ENCODE results near the gene SORL1. TPM values are rescaled to one million over a fixed set of nuclear protein-coding genes. Genes with fewer than 3 reads are reported as not detected.

The SORL1 gene
- total and polyA plus RNA-seq, 2 of the 8 experiments (the other 6 are each of a cell fraction or from before 2014, with no cell fraction given), result 38.1 to 65.5 TPM

- CTCF ChIA-PET (ENCODE audit: partially characterized antibody), result interaction anchor here (1.0 to 2.2 kb wide), 6 partner anchors 9 to 223 kb away, joined by 3 to 7 read pairs (median 4); no protein-coding TSS in a partner anchor
- POLR2A ChIA-PET (ENCODE audit: partially characterized antibody), result no interaction called here
- H4K5ac ChIP-seq (ENCODE audit: insufficient read length, low read depth, low read length), result no peak overlapping the region
- no peak for TF ChIP-seq RXRA (IDR thresholded peaks at IDR 0.05; ENCODE audit: insufficient read depth, low read depth, low read length)
- TF ChIP-seq JUN (IDR thresholded peaks at IDR 0.05; ENCODE audit: low read depth, low read length), result no peak
- no peak for TF ChIP-seq SIN3A (conservative IDR thresholded peaks at IDR 0.05 in 1 of 2, IDR thresholded peaks at IDR 0.05 in 1 of 2; ENCODE audit: low read depth in 1 of 2, low read length in 2 of 2)
- no peak for TF ChIP-seq PHF8 (conservative IDR thresholded peaks at IDR 0.05; ENCODE audit: low read depth, low read length)
- TF ChIP-seq BACH1 (IDR thresholded peaks at IDR 0.05; ENCODE audit: low read length), result no peak
- no peak for TF ChIP-seq SAP30 (IDR thresholded peaks at IDR 0.05; ENCODE audit: insufficient read depth, insufficient replicate concordance, low read length)
- no peak for TF ChIP-seq CREB1 (IDR thresholded peaks at IDR 0.05)
- TF ChIP-seq POLR2A (IDR thresholded peaks at IDR 0.05; ENCODE audit: control extremely low read depth in 1 of 2, low read depth in 2 of 2, low read length in 2 of 2), result no peak
- TF ChIP-seq TEAD4 (IDR thresholded peaks at IDR 0.05; ENCODE audit: low read depth, low read length), result no peak
- TF ChIP-seq CBX8 (IDR thresholded peaks at IDR 0.05; ENCODE audit: borderline replicate concordance, low read depth, low read length), result no peak
- no peak for TF ChIP-seq EP300 (IDR thresholded peaks at IDR 0.05; ENCODE audit: borderline replicate concordance in 1 of 2, low read depth in 2 of 2, low read length in 2 of 2)
- TF ChIP-seq ATF2 (IDR thresholded peaks at IDR 0.05; ENCODE audit: low read length), result no peak
Measured at GRCh38 chr11:121449626-121450025, 2.5 kb upstream of the SORL1 start.

More at GRCh38 chr11:121449626-121450025, 2.5 kb upstream of the SORL1 start:
- 97% methylated on average over 2 of the region's 2 CpGs; no CpG with 5 or more reads in 1 of the 2 experiments for WGBS, 2 experiments (ENCODE audit: extremely low coverage in 1 of 2, insufficient coverage in 1 of 2, insufficient read length in 1 of 2, insufficient replicate concordance in 2 of 2, low coverage in 1 of 2, low lambda C conversion rate in 2 of 2, missing lambda C conversion rate in 1 of 2)
- H3K18ac ChIP-seq (ENCODE audit: extremely low read depth, low read length), result no peak overlapping the region
- H3K4me3 ChIP-seq (ENCODE audit: extremely low read depth in 1 of 4, insufficient read depth in 2 of 4, low read depth in 3 of 4, low read length in 4 of 4), result no peak overlapping the region
- H2BK20ac ChIP-seq (ENCODE audit: low read length), result no peak overlapping the region
- peaks cover 9 to 18% (median 11%) of the 10 kb centered on the region in 4 experiments for H3K4me1 ChIP-seq (replicated peaks in 1 of 4; ENCODE audit: control insufficient read depth in 3 of 4, insufficient read depth in 4 of 4, low read length in 3 of 4)
- no peak overlapping the region for H4K91ac ChIP-seq (replicated peaks; ENCODE audit: insufficient read length, low read length)
- no peaks in the 10 kb centered on the region for H4K20me1 ChIP-seq (replicated peaks in 1 of 2; ENCODE audit: control insufficient read depth in 1 of 2, insufficient read depth in 2 of 2, low read length in 2 of 2)
- no peak overlapping the region for H2AK5ac ChIP-seq (ENCODE audit: low read depth, low read length)
- H3K56ac ChIP-seq (replicated peaks; ENCODE audit: insufficient read length, low read depth, low read length), result no peak overlapping the region
- H4K8ac ChIP-seq (ENCODE audit: extremely low read depth, insufficient read depth, low read length), result no peak overlapping the region
- no peak overlapping the region for H3K4ac ChIP-seq (replicated peaks; ENCODE audit: insufficient read length, low read depth, low read length)
- no peak overlapping the region for H3K27ac ChIP-seq (ENCODE audit: low read depth, low read length)
- H3K4me2 ChIP-seq (ENCODE audit: insufficient read depth in 1 of 2, low read depth in 2 of 2, low read length in 2 of 2), result no peak overlapping the region
- no peak overlapping the region for H3K23ac ChIP-seq (ENCODE audit: insufficient read length)
- peaks cover 6 to 22% of the 10 kb centered on the region in 2 experiments; a peak in 3 of 4 replicates for H3K79me2 ChIP-seq (ENCODE audit: control insufficient read depth in 1 of 2, insufficient read depth in 2 of 2, low read length in 2 of 2)
- DNase-seq (ENCODE audit: low read depth in 1 of 2, low spot score in 2 of 2) (no peak), FAIRE-seq (no peak)
- H3K27me3 ChIP-seq (replicated peaks in 1 of 4; ENCODE audit: control insufficient read depth in 3 of 4, extremely low read depth in 1 of 4, insufficient read depth in 3 of 4, low read length in 3 of 4), result peaks cover 0 to 3% (median 1%) of the 10 kb centered on the region in 4 experiments; a peak in 4 of 7 replicates
- no peak overlapping the region for H3K9ac ChIP-seq (replicated peaks in 1 of 4; ENCODE audit: extremely low read depth in 1 of 4, low read depth in 3 of 4, low read length in 3 of 4)
- no peaks in the 10 kb centered on the region; the same call in 1 of the 2 replicates for H3K79me1 ChIP-seq (ENCODE audit: low read depth, low read length)
- H2BK5ac ChIP-seq (ENCODE audit: low read depth, low read length), result no peak overlapping the region
- no peak overlapping the region for H2BK15ac ChIP-seq (ENCODE audit: low read length)
- no peak overlapping the region for H3K14ac ChIP-seq (ENCODE audit: insufficient read length)
- H3K9me3 ChIP-seq (ENCODE audit: insufficient read depth in 2 of 2, low read depth in 1 of 2, low read length in 1 of 2), result no peaks in the 10 kb centered on the region
- no peak overlapping the region for H2AFZ ChIP-seq (ENCODE audit: low read length)
- no peaks in the 10 kb centered on the region for H3K36me3 ChIP-seq (ENCODE audit: control insufficient read depth in 2 of 4, insufficient read depth in 4 of 4, low read length in 3 of 4)
- no peak overlapping the region for H2BK12ac ChIP-seq (ENCODE audit: low read depth, low read length)
- peaks cover 10% of the 10 kb centered on the region for H3K23me2 ChIP-seq (ENCODE audit: low read depth, low read length)
- H2BK120ac ChIP-seq (replicated peaks; ENCODE audit: low read depth, low read length), result no peak overlapping the region

All from H1 (cell line).